Common myeloid progenitor, CD34-positive (primary cell): Measurements from ENCODE around the gene SYNPR.

Source experiments
- CTCF ChIA-PET: fragments of 350-600 bp; sonication (Branson Sonifier 250); formaldehyde crosslinking; loops from one replicate; lab custom pipeline; 2021; ENCODE audit warnings: antibody characterized with exemption; lab: Charles Lee
- POLR2A ChIA-PET: fragments of 350-600 bp; sonication (Branson Sonifier 250); formaldehyde crosslinking; loops from one replicate; lab custom pipeline; 2021; ENCODE audit warnings: antibody characterized with exemption; lab: Charles Lee
- DNase-seq, 3 donors: peaks; one replicate each; pipeline versions ENCODE4 v3.0.0 to v3.0.0-alpha.2; 2013
- H3K27ac ChIP-seq, 2 experiments: 1 replicate in 1 of 2; 2 replicates in 1 of 2; pipeline ENCODE4 v1.7.0; 2013; ENCODE audit warnings: inconsistent platforms in 2 of 2, low read length in 2 of 2, mild to moderate bottlenecking in 2 of 2, low read depth in 1 of 2, moderate library complexity in 1 of 2; ENCODE audit not compliant: severe bottlenecking in 2 of 2, insufficient read depth in 1 of 2, poor library complexity in 1 of 2
- H3K27me3 ChIP-seq, 5 experiments: replicated peaks in 2 of 5; 1 replicate in 3 of 5; 2 replicates in 2 of 5; pipeline versions ENCODE4 v1.6.1 to v1.7.0; 2013; ENCODE audit warnings: low read length in 4 of 5, mild to moderate bottlenecking in 2 of 5, moderate library complexity in 2 of 5, inconsistent platforms in 1 of 5; ENCODE audit not compliant: insufficient read depth in 5 of 5, control insufficient read depth in 4 of 5
- H3K36me3 ChIP-seq, 4 experiments: 1 replicate in 2 of 4; 2 replicates in 2 of 4; pipeline versions ENCODE4 v1.6.1 to v1.7.0; 2013; ENCODE audit warnings: low read length in 3 of 4, control low read depth in 1 of 4, mild to moderate bottlenecking in 1 of 4; ENCODE audit not compliant: control insufficient read depth in 4 of 4, insufficient read depth in 4 of 4
- H3K4me1 ChIP-seq, 4 experiments: 1 replicate in 3 of 4; 2 replicates in 1 of 4; pipeline versions ENCODE4 v1.6.1 to v1.7.1; 2013; ENCODE audit warnings: low read length in 3 of 4, mild to moderate bottlenecking in 3 of 4, control low read depth in 1 of 4, inconsistent platforms in 1 of 4, moderate library complexity in 1 of 4; ENCODE audit not compliant: control insufficient read depth in 4 of 4, insufficient read depth in 4 of 4; ENCODE audit errors: control extremely low read depth in 1 of 4
- H3K4me3 ChIP-seq, 7 experiments: 1 replicate in 4 of 7; 2 replicates in 3 of 7; pipeline versions ENCODE4 v1.5.1 to v1.7.0; 2013; ENCODE audit warnings: mild to moderate bottlenecking in 7 of 7, low read length in 6 of 7, moderate library complexity in 6 of 7, inconsistent platforms in 2 of 7, low read depth in 2 of 7, control low read depth in 1 of 7; ENCODE audit not compliant: insufficient read depth in 4 of 7, control insufficient read depth in 1 of 7; ENCODE audit errors: extremely low read depth in 1 of 7
- H3K9me3 ChIP-seq, 5 experiments: 1 replicate in 4 of 5; 2 replicates in 1 of 5; pipeline versions ENCODE4 v1.6.1 to v1.7.1; 2013; ENCODE audit warnings: low read length in 4 of 5, mild to moderate bottlenecking in 2 of 5, inconsistent platforms in 1 of 5, low read depth in 1 of 5, moderate library complexity in 1 of 5; ENCODE audit not compliant: control insufficient read depth in 4 of 5, insufficient read depth in 2 of 5; ENCODE audit errors: control extremely low read depth in 1 of 5
- WGBS: methylation state at CpG from one replicate; pipeline ENCODE4 v1.1.5; 2013; ENCODE audit not compliant: insufficient coverage; 5-methylcytosine and 5-hydroxymethylcytosine counted together

The SYNPR gene

DNA sequence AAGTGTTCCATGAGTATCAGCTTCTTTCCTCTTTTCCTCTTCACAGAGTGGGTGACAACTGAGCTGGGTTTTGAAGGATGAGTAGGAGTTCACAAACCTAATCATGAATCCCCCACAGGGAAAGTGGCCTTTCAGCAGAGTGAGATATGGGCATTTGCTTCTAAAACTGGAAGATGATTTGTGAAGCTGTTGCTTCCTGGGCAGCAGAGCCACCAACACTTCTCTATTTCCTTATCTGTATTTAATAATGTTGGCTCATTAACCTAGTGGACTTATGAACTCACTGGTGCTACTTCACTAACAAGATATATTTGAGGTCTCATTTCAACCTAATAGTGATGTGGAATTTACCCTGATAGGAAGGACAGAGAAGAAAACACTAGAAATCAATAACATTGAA, 152.8 kb downstream of the SYNPR start:
- no peaks in the 10 kb centered on the region for H3K9me3 ChIP-seq
- ChIA-PET POLR2A (no interaction called here), CTCF (no interaction called here)
- no peaks in the 10 kb centered on the region for H3K27me3 ChIP-seq
- no peaks in the 10 kb centered on the region for H3K36me3 ChIP-seq
- no peak overlapping the region for H3K4me3 ChIP-seq
- no peak overlapping the region for H3K27ac ChIP-seq
- DNase-seq, result no peak
- no peaks in the 10 kb centered on the region for H3K4me1 ChIP-seq

DNA sequence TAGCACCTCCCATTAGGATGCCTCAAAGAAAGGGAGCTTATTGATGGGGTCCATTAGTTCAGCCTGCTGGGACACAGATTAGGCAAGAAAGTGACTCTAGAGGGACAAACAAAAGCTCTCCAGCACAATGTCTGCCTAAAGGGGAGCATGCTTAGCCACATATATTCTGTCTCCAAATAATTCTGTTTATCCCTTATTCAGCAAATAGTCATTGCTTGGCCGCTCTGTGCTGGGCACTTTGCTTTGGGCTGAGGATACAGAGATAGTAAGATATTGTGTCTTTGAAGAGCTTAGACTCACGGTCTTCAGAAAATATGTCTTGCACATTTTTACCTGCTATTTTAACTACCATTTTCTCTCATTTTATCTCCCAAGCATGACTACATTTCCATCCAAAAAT, 159.8 kb downstream of the SYNPR start:
- Histone ChIP-seq H3K4me3 (no peak overlapping the region), H3K36me3 (no peaks in the 10 kb centered on the region), H3K27me3 (no peaks in the 10 kb centered on the region), H3K4me1 (no peaks in the 10 kb centered on the region), H3K27ac (no peak overlapping the region), H3K9me3 (no peaks in the 10 kb centered on the region)
- ChIA-PET POLR2A (no interaction called here), CTCF (interaction anchor here (1.6 kb wide), 1 partner anchor 12 kb away, joined by 3 read pairs; no protein-coding TSS in a partner anchor)
- DNase-seq, result no peak
- WGBS, result no CpG with 5 or more reads among the region's 2 CpGs

DNA sequence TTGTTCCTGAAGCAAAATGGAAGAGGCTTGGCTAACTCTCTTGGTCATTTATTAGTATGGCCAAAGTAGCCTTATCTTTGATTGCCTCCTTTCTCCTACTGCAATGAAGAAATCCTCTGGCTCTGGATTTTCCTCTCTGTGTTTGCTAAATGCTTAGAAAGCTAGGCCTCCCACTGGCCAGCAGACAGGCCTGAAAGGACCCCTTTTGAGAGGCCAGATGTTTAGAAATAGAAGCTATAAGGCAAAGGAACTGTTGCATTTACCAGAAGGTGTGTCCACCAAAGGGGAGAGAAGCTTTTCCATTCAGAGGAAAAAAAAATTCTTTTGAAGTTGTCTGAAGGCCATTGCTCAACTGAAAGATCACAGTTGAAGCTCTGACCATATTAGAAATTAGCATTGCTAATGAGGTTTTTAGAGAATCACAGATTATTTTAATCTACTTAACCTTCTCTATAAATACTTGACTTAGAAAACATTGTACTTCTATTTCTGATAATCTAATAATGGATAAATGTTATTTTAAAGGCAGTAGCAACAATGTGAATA, 160.8 kb downstream of the SYNPR start:
- POLR2A ChIA-PET, result no interaction called here

GRCh38 chr3:63441262-63441661, 163.2 kb downstream of the SYNPR start:
- H3K27me3 ChIP-seq, result no peaks in the 10 kb centered on the region
- ChIA-PET POLR2A (no interaction called here), CTCF (no interaction called here)
- H3K36me3 ChIP-seq, result no peaks in the 10 kb centered on the region
- no peaks in the 10 kb centered on the region for H3K4me1 ChIP-seq
- 49% methylated on average over 2 of the region's 2 CpGs for WGBS
- no peaks in the 10 kb centered on the region for H3K9me3 ChIP-seq
- no peak overlapping the region for H3K27ac ChIP-seq
- DNase-seq, result no peak
- no peak overlapping the region for H3K4me3 ChIP-seq

More for the DNA sequence above, 160.8 kb downstream of the SYNPR start:
- Histone ChIP-seq H3K4me1 (no peaks in the 10 kb centered on the region), H3K9me3 (no peaks in the 10 kb centered on the region), H3K36me3 (no peaks in the 10 kb centered on the region), H3K4me3 (no peak overlapping the region), H3K27ac (no peak overlapping the region), H3K27me3 (no peaks in the 10 kb centered on the region)
- CTCF ChIA-PET, result interaction anchor here (1.6 kb wide), 1 partner anchor 13 kb away, joined by 3 read pairs; no protein-coding TSS in a partner anchor
- no peak for DNase-seq

GRCh38 chr3:63442918-63443317, 164.8 kb downstream of the SYNPR start:
- Histone ChIP-seq H3K9me3 (no peaks in the 10 kb centered on the region), H3K4me3 (no peak overlapping the region), H3K27me3 (no peaks in the 10 kb centered on the region), H3K27ac (no peak overlapping the region), H3K4me1 (no peaks in the 10 kb centered on the region), H3K36me3 (no peaks in the 10 kb centered on the region)
- WGBS, result 20% methylated on average over 3 of the region's 3 CpGs
- CTCF ChIA-PET, result no interaction called here
- DNase-seq, result no peak
- POLR2A ChIA-PET, result no interaction called here

DNA sequence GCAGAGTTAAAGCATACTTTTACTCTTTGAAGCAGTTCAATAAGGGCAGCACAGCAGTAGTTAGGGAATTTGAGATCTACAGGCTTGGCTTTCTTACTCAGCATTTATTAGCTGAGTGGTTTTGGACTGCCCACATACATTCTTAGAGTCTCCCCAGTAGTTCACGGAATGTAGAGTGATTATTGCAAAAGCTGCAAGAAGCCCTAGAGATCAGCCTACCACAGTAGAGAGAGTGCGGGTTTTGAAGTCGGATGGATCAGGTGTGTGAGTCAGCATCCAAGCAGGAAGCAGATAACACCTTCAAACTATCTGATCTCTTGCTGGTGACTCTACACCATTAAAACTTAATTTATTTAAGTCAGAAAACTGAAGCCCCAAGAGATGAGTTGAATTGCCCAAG, 171.9 kb downstream of the SYNPR start:
- Histone ChIP-seq H3K4me3 (no peak overlapping the region), H3K27me3 (no peaks in the 10 kb centered on the region), H3K36me3 (no peaks in the 10 kb centered on the region), H3K27ac (no peak overlapping the region), H3K4me1 (no peaks in the 10 kb centered on the region), H3K9me3 (no peaks in the 10 kb centered on the region)
- DNase-seq, result no peak
- CTCF ChIA-PET, result interaction anchor here (1.5 kb wide), 1 partner anchor 24 kb away, joined by 3 read pairs; no protein-coding TSS in a partner anchor
- WGBS, result 86% methylated on average over 1 of the region's 3 CpGs
- POLR2A ChIA-PET, result no interaction called here

GRCh38 chr3:63450634-63451363, 172.7 kb downstream of the SYNPR start:
- 93% methylated on average over 4 of the region's 5 CpGs for WGBS
- no peak overlapping the region for H3K27ac ChIP-seq
- no peaks in the 10 kb centered on the region for H3K4me1 ChIP-seq
- H3K36me3 ChIP-seq, result no peaks in the 10 kb centered on the region
- no peaks in the 10 kb centered on the region for H3K9me3 ChIP-seq
- no peaks in the 10 kb centered on the region for H3K27me3 ChIP-seq
- POLR2A ChIA-PET, result no interaction called here
- DNase-seq, result no peak
- H3K4me3 ChIP-seq, result no peak overlapping the region
- CTCF ChIA-PET, result interaction anchor here (1.5 kb wide), 1 partner anchor 23 kb away, joined by 3 read pairs; no protein-coding TSS in a partner anchor
